K562 treated with DMSO at 1 percent for 48 hours (cell line): Measurements from ENCODE around the gene PRSS37. TPM values are rescaled to one million over a fixed set of nuclear protein-coding genes. Genes with fewer than 3 reads are reported as not detected.

Experiments
- total RNA-seq: library from RNA; unstranded; fragments of 300-600 nt; gene quantifications from 2 replicates; pipeline ENCODE4 v1.2.3, GENCODE V29; 2022; ENCODE audit warnings: low replicate concordance; ENCODE audit errors: extremely low read depth

PRSS37 gene
- not detected in 2 replicates for total RNA-seq

GRCh38 chr7:141841385-141841784 lies at the start of gene PRSS37:
PRSS37 (minus strand) TSS chr7:141841485; CDS start chr7:141841049, 436 bp downstream.

GRCh38 chr7:141789917-141790316 lies 51.4 kb downstream of the PRSS37 start, which contains the start of gene TAS2R5:
TAS2R5 (plus strand) TSS chr7:141790217; CDS start chr7:141790362, 145 bp downstream.

Other genes starting within 250 kb of the PRSS37 start
- gene DENND11, start 139.3 kb downstream of the PRSS37 start, total RNA-seq = not detected in 2 replicates
- gene WEE2, start 133.1 kb downstream of the PRSS37 start, total RNA-seq = not detected in 2 replicates
- not detected in 2 replicates for gene SSBP1, start 103.1 kb downstream of the PRSS37 start, total RNA-seq
- not detected in 2 replicates for gene TAS2R3, start 77.4 kb downstream of the PRSS37 start, total RNA-seq
- not detected in 2 replicates for gene TAS2R4, start 64.8 kb downstream of the PRSS37 start, total RNA-seq
- gene TAS2R5, start 51.3 kb downstream of the PRSS37 start, total RNA-seq = not detected in 2 replicates
- gene OR9A4, start 74.9 kb upstream of the PRSS37 start, total RNA-seq = not detected in 2 replicates
- gene CLEC5A, start 105.5 kb upstream of the PRSS37 start, total RNA-seq = not detected in 2 replicates
- not detected in 2 replicates for gene TAS2R38, start 132.3 kb upstream of the PRSS37 start, total RNA-seq
- gene MGAM, start 154.4 kb upstream of the PRSS37 start, total RNA-seq = not detected in 2 replicates